Adipocyte (in vitro differentiated cells): ENCODE results near the gene BAIAP2.
A peak's percentile ranks its signal among the peaks of the same experiment; 100 is the strongest.

Experiments used
- DNase-seq: peaks from one replicate; pipeline ENCODE4 v3.0.0-alpha.2; 2015; ENCODE audit warnings: low read depth
- H3K27me3 ChIP-seq: replicated peaks from 2 replicates; pipeline ENCODE4 v1.7.0; 2013; ENCODE audit warnings: mild to moderate bottlenecking, low read length, moderate library complexity; ENCODE audit not compliant: control insufficient read depth, insufficient read depth
- H3K36me3 ChIP-seq: 2 replicates; pipeline ENCODE4 v1.7.0; 2013; ENCODE audit warnings: low read length, mild to moderate bottlenecking, moderate library complexity; ENCODE audit not compliant: control insufficient read depth, insufficient read depth, severe bottlenecking
- H3K4me1 ChIP-seq: 2 replicates; pipeline ENCODE4 v1.7.0; 2013; ENCODE audit warnings: mild to moderate bottlenecking, low read length, moderate library complexity; ENCODE audit not compliant: control insufficient read depth, insufficient read depth
- H3K4me3 ChIP-seq: 2 replicates; pipeline ENCODE4 v1.7.0; 2013; ENCODE audit warnings: mild to moderate bottlenecking, low read length, moderate library complexity
- H3K9ac ChIP-seq: 2 replicates; pipeline ENCODE4 v1.7.0; 2013; ENCODE audit warnings: mild to moderate bottlenecking, low read length, moderate library complexity
- H3K9me3 ChIP-seq: 2 replicates; pipeline ENCODE4 v1.7.0; 2013; ENCODE audit warnings: mild to moderate bottlenecking, low read length, moderate library complexity; ENCODE audit not compliant: control insufficient read depth

Gene BAIAP2

GRCh38 chr17:81033535-81034167 is 1.3 kb upstream of the BAIAP2 start:
- H3K4me1 ChIP-seq: peaks cover 22% of the 10 kb centered on the region
- H3K4me3 ChIP-seq: peak overlapping the region; percentile 87
- no peaks in the 10 kb centered on the region for H3K27me3 ChIP-seq
- no peaks in the 10 kb centered on the region for H3K36me3 ChIP-seq
- H3K9ac ChIP-seq: peak overlapping the region; percentile 78
- no peaks in the 10 kb centered on the region for H3K9me3 ChIP-seq
- peak; percentile 31 for DNase-seq

- Histone ChIP-seq H3K27me3 (no peaks in the 10 kb centered on the region), H3K36me3 (no peaks in the 10 kb centered on the region), H3K4me1 (peaks cover 26% of the 10 kb centered on the region), H3K4me3 (peak overlapping the region; percentile 87), H3K9ac (peak overlapping the region; percentile 78), H3K9me3 (no peaks in the 10 kb centered on the region)
- DNase-seq: no peak
Observed at GRCh38 chr17:81034168-81034777, 678 bp upstream of the BAIAP2 start.

- H3K4me3 ChIP-seq: peak overlapping the region; percentile 79
- H3K9ac ChIP-seq: peak overlapping the region; percentile 72
- H3K9me3 ChIP-seq: no peaks in the 10 kb centered on the region
- no peaks in the 10 kb centered on the region for H3K36me3 ChIP-seq
- peaks cover 37% of the 10 kb centered on the region for H3K4me1 ChIP-seq
- H3K27me3 ChIP-seq: no peaks in the 10 kb centered on the region
- DNase-seq: peak; percentile 55
Observed at GRCh38 chr17:81035521-81036196, 708 bp downstream of the BAIAP2 start.

- Histone ChIP-seq H3K9ac (peak overlapping the region; percentile 72), H3K27me3 (no peaks in the 10 kb centered on the region)
Observed at GRCh38 chr17:81036197-81036941, 1.4 kb downstream of the BAIAP2 start.

GRCh38 chr17:81037026-81037797 is 2.3 kb downstream of the BAIAP2 start:
- peaks cover 43% of the 10 kb centered on the region for H3K4me1 ChIP-seq
- no peaks in the 10 kb centered on the region for H3K27me3 ChIP-seq
- DNase-seq: no peak
- no peaks in the 10 kb centered on the region for H3K9me3 ChIP-seq
- H3K9ac ChIP-seq: no peak overlapping the region
- peak overlapping the region; percentile 79 for H3K4me3 ChIP-seq
- H3K36me3 ChIP-seq: no peaks in the 10 kb centered on the region

More at GRCh38 chr17:81036197-81036941, 1.4 kb downstream of the BAIAP2 start:
- H3K9me3 ChIP-seq: no peaks in the 10 kb centered on the region
- H3K4me3 ChIP-seq: peak overlapping the region; percentile 79
- DNase-seq: no peak
- no peaks in the 10 kb centered on the region for H3K36me3 ChIP-seq
- peaks cover 43% of the 10 kb centered on the region for H3K4me1 ChIP-seq

- no peaks in the 10 kb centered on the region for H3K27me3 ChIP-seq
- peaks cover 43% of the 10 kb centered on the region for H3K4me1 ChIP-seq
- DNase-seq: no peak
- H3K4me3 ChIP-seq: no peak overlapping the region
- H3K36me3 ChIP-seq: no peaks in the 10 kb centered on the region
- no peak overlapping the region for H3K9ac ChIP-seq
- no peaks in the 10 kb centered on the region for H3K9me3 ChIP-seq
Observed at GRCh38 chr17:81037798-81038733, 3.1 kb downstream of the BAIAP2 start.

- H3K4me3 ChIP-seq: no peak overlapping the region
- H3K9ac ChIP-seq: no peak overlapping the region
- no peaks in the 10 kb centered on the region for H3K36me3 ChIP-seq
- H3K9me3 ChIP-seq: no peaks in the 10 kb centered on the region
- DNase-seq: no peak
- peaks cover 40% of the 10 kb centered on the region for H3K4me1 ChIP-seq
- no peaks in the 10 kb centered on the region for H3K27me3 ChIP-seq
Observed at GRCh38 chr17:81039096-81039495, 4.1 kb downstream of the BAIAP2 start.

- Histone ChIP-seq H3K9me3 (no peaks in the 10 kb centered on the region), H3K4me3 (peak overlapping the region; percentile 34), H3K27me3 (no peaks in the 10 kb centered on the region), H3K9ac (peak overlapping the region; percentile 63), H3K4me1 (peaks cover 49% of the 10 kb centered on the region), H3K36me3 (no peaks in the 10 kb centered on the region)
- peak; percentile 76 for DNase-seq
Observed at GRCh38 chr17:81039854-81040758, 5.2 kb downstream of the BAIAP2 start.

GRCh38 chr17:81040791-81041337 is 5.9 kb downstream of the BAIAP2 start:
- peak overlapping the region; percentile 63 for H3K9ac ChIP-seq
- peaks cover 55% of the 10 kb centered on the region for H3K4me1 ChIP-seq
- peak overlapping the region; percentile 34 for H3K4me3 ChIP-seq
- H3K27me3 ChIP-seq: no peaks in the 10 kb centered on the region
- H3K36me3 ChIP-seq: no peaks in the 10 kb centered on the region
- no peak for DNase-seq
- H3K9me3 ChIP-seq: no peaks in the 10 kb centered on the region
